Esophagus muscularis mucosa (tissue), 4 donors: ENCODE data around the gene OOSP1. TPM values are rescaled to one million over a fixed set of nuclear protein-coding genes. Genes with fewer than 3 reads are reported as not detected.

ENCODE experiments used
- DNase-seq: peaks from one replicate; pipeline ENCODE4 v3.0.0-alpha.2; 2017; ENCODE audit errors: extremely low spot score
- H3K27ac ChIP-seq, 4 donors: fragments of 200-600 bp; sonication (generic); replicated peaks in 1 of 4; 1 replicate in 3 of 4; 2 replicates in 1 of 4; pipeline ENCODE4 v1.5.1; 2016 to 2019; ENCODE audit warnings: mild to moderate bottlenecking in 1 of 4
- H3K27me3 ChIP-seq, 4 donors: fragments of 200-600 bp; sonication (generic); one replicate each; pipeline versions ENCODE4 v1.5.1 to v1.6.0; 2016 to 2019
- H3K36me3 ChIP-seq, 4 donors: fragments of 200-600 bp; sonication (generic); one replicate each; pipeline ENCODE4 v1.5.1; 2016 to 2019
- H3K4me1 ChIP-seq, 4 donors: fragments of 200-600 bp; sonication (generic); one replicate each; pipeline ENCODE4 v1.5.1; 2016 to 2019
- H3K4me3 ChIP-seq, 4 donors: fragments of 200-600 bp; sonication (generic); 1 replicate in 2 of 4; 2 replicates in 2 of 4; pipeline ENCODE4 v1.5.1; 2016 to 2019; ENCODE audit warnings: mild to moderate bottlenecking in 4 of 4, moderate library complexity in 1 of 4
- H3K9me3 ChIP-seq, 4 donors: fragments of 200-600 bp; sonication (generic); 1 replicate in 3 of 4; 2 replicates in 1 of 4; pipeline ENCODE4 v1.5.1; 2016 to 2019
- EP300 ChIP-seq: sonication (generic); formaldehyde crosslinking; IDR thresholded peaks from one replicate; pipeline ENCODE4 v1.6.1; 2017; ENCODE audit warnings: antibody characterized with exemption
- POLR2A ChIP-seq: fragments of 450-650 bp; IDR thresholded peaks from one replicate; pipeline ENCODE4 v1.6.1; 2017; ENCODE audit warnings: antibody characterized with exemption, moderate library complexity, mild to moderate bottlenecking, low read depth
- POLR2AphosphoS5 ChIP-seq, 2 donors: sonication (generic); formaldehyde crosslinking; IDR thresholded peaks; one replicate each; pipeline ENCODE4 v1.6.1; 2017; ENCODE audit warnings: antibody characterized with exemption in 2 of 2
- WGBS: methylation state at CpG from one replicate; pipeline ENCODE4 v1.1.5; 2018; 5-methylcytosine and 5-hydroxymethylcytosine counted together
- intact Hi-C: fragments of 100-400 bp; cut with DNase I; formaldehyde crosslinking; loops from one replicate; pipeline ENCODE4 v1.15.1; 2023
- total RNA-seq, 4 donors: library from RNA; depleted of rRNA; stranded (reverse); fragments of >200 nt; gene quantifications; one replicate each; pipeline versions ENCODE4 v1.1.0 to v1.2.1, GENCODE V29; 2016
- TF ChIP-seq, protein P1 (sequence below), 3 experiments: fragments of 200-600 bp in 2 of 3; fragments of 450-650 bp in 1 of 3; sonication (generic) in 2 of 3; IDR thresholded peaks; one replicate each; pipeline ENCODE4 v1.5.1; 2017 to 2019; ENCODE audit warnings: antibody characterized with exemption in 3 of 3, mild to moderate bottlenecking in 2 of 3, moderate library complexity in 1 of 3

OOSP1 gene
- total RNA-seq, 4 donors from 2014 or later: not detected

DNA sequence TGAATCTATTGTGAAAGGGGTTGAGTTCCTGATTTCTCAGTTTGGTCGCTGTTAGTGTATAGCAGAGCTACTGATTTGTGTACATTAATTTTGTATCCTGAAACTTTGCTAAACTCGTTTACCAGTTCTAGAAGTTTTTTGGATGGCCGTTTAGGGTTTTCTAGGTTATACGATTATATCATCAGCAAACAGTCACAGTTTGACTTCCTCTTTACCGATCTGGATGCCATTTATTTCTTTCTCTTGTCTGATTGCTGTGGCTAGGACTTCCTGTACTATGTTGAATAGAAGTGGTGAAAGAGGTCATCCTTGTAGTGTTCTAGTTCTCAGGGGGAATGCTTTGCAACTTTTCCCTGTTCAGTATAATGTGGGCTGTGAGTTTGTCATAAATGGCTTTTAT lies 54.2 kb downstream of the OOSP1 start:
- WGBS: 59% methylated on average over 5 of the region's 5 CpGs
- Histone ChIP-seq H3K36me3 (no peaks in the 10 kb centered on the region), H3K27ac (no peak overlapping the region), H3K4me3 (no peak overlapping the region), H3K27me3 (no peaks in the 10 kb centered on the region), H3K9me3 (peaks cover 0 to 12% (median 4%) of the 10 kb centered on the region in 4 donors), H3K4me1 (no peaks in the 10 kb centered on the region)
- no peak for DNase-seq
- intact Hi-C loops: no loop called here
- no peak for TF ChIP-seq POLR2AphosphoS5 (IDR thresholded peaks at IDR 0.05)

DNA sequence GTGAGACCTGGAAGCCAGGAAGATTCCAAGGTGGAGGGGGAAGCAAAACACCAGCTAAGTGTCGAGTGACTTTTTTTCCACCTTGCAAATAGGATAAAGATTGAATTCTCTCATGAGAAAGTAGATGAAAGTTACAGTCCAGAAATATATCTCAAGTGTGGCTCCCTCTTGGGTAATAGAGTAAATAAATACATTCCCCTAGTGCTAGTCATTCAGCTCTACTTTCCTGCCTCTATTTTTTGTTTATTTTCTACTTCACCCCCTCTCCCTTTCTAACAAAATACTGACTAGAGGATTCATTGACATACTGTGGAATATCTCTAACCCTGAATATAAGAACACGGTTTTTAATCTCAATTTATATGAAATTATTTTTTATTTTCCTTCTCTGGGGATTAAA lies 59.6 kb downstream of the OOSP1 start:
- intact Hi-C loops: no loop called here
- no peaks in the 10 kb centered on the region for H3K4me1 ChIP-seq
- H3K9me3 ChIP-seq: no peaks in the 10 kb centered on the region
- H3K36me3 ChIP-seq: no peaks in the 10 kb centered on the region
- DNase-seq: no peak
- WGBS: 79% methylated on average over 2 of the region's 2 CpGs
- H3K27me3 ChIP-seq: no peaks in the 10 kb centered on the region
- TF ChIP-seq EP300 (no peak), POLR2A (no peak)
- no peak overlapping the region for H3K27ac ChIP-seq
- H3K4me3 ChIP-seq: no peak overlapping the region

- H3K4me1 ChIP-seq: no peaks in the 10 kb centered on the region
- no peak overlapping the region for H3K4me3 ChIP-seq
- no peak for DNase-seq
- no peaks in the 10 kb centered on the region for H3K36me3 ChIP-seq
- TF ChIP-seq EP300 (no peak), POLR2AphosphoS5 (IDR thresholded peaks at IDR 0.05) (no peak), POLR2A (no peak)
- TF ChIP-seq, protein P1, sequence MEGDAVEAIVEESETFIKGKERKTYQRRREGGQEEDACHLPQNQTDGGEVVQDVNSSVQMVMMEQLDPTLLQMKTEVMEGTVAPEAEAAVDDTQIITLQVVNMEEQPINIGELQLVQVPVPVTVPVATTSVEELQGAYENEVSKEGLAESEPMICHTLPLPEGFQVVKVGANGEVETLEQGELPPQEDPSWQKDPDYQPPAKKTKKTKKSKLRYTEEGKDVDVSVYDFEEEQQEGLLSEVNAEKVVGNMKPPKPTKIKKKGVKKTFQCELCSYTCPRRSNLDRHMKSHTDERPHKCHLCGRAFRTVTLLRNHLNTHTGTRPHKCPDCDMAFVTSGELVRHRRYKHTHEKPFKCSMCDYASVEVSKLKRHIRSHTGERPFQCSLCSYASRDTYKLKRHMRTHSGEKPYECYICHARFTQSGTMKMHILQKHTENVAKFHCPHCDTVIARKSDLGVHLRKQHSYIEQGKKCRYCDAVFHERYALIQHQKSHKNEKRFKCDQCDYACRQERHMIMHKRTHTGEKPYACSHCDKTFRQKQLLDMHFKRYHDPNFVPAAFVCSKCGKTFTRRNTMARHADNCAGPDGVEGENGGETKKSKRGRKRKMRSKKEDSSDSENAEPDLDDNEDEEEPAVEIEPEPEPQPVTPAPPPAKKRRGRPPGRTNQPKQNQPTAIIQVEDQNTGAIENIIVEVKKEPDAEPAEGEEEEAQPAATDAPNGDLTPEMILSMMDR (IDR thresholded peaks at IDR 0.05): no peak
- H3K27me3 ChIP-seq: no peaks in the 10 kb centered on the region
- H3K27ac ChIP-seq: no peak overlapping the region
- intact Hi-C loops: no loop called here
- 51% methylated on average over 4 of the region's 4 CpGs for WGBS
- no peaks in the 10 kb centered on the region for H3K9me3 ChIP-seq
Measured at GRCh38 chr11:59999691-60000090, 61.5 kb downstream of the OOSP1 start.

GRCh38 chr11:60003729-60004128 lies 65.5 kb downstream of the OOSP1 start:
- no peaks in the 10 kb centered on the region for H3K36me3 ChIP-seq
- no peaks in the 10 kb centered on the region for H3K27me3 ChIP-seq
- no peak overlapping the region for H3K4me3 ChIP-seq
- no peak overlapping the region for H3K27ac ChIP-seq
- TF ChIP-seq EP300 (no peak), POLR2A (no peak), POLR2AphosphoS5 (IDR thresholded peaks at IDR 0.05) (no peak)
- TF ChIP-seq, protein P1 (IDR thresholded peaks at IDR 0.05): no peak
- WGBS: 75% methylated on average over 2 of the region's 2 CpGs
- DNase-seq: no peak
- no peaks in the 10 kb centered on the region for H3K4me1 ChIP-seq
- no peaks in the 10 kb centered on the region for H3K9me3 ChIP-seq
- intact Hi-C loops: no loop called here

GRCh38 chr11:60005360-60005759 lies 67.1 kb downstream of the OOSP1 start:
- 38% methylated on average over 1 of the region's 1 CpG for WGBS
- Histone ChIP-seq H3K4me3 (no peak overlapping the region), H3K27me3 (no peaks in the 10 kb centered on the region), H3K4me1 (no peaks in the 10 kb centered on the region), H3K36me3 (no peaks in the 10 kb centered on the region), H3K9me3 (no peaks in the 10 kb centered on the region), H3K27ac (no peak overlapping the region)
- no peak for DNase-seq
- intact Hi-C loops: no loop called here
- TF ChIP-seq, protein P1 (IDR thresholded peaks at IDR 0.05): no peak
- TF ChIP-seq EP300: no peak
- no peak for TF ChIP-seq POLR2A
- TF ChIP-seq POLR2AphosphoS5 (IDR thresholded peaks at IDR 0.05): no peak

Other genes with a start within 250 kb of the OOSP1 start
- gene OR10V1, start 224.6 kb upstream of the OOSP1 start, total RNA-seq: not detected
- gene STX3, start 183.1 kb upstream of the OOSP1 start, total RNA-seq: 10 to 100 TPM; 16.3 to 24.0 (median 22.3) TPM
- 10 to 100 TPM; 47.9 to 58.6 (median 52.1) TPM for gene MRPL16, start 127.7 kb upstream of the OOSP1 start, total RNA-seq
- gene CBLIF, start 92.9 kb upstream of the OOSP1 start, total RNA-seq: not detected
- under 1 TPM in 1 of 4 donors, not detected in 3; 0.66 TPM for gene TCN1, start 71.9 kb upstream of the OOSP1 start, total RNA-seq
- gene OOSP3, start 59.6 kb upstream of the OOSP1 start, total RNA-seq: not detected
- gene OOSP4A, start 25.6 kb downstream of the OOSP1 start, total RNA-seq: not detected
- not detected for gene OOSP4B, start 78.7 kb downstream of the OOSP1 start, total RNA-seq
- gene OOSP2, start 102.0 kb downstream of the OOSP1 start, total RNA-seq: not detected
- not detected for gene MS4A3, start 118.2 kb downstream of the OOSP1 start, total RNA-seq
- gene MS4A2, start 150.2 kb downstream of the OOSP1 start, total RNA-seq: 1 to 10 TPM in 3 of 4 donors, under 1 TPM in 1; 0.32 to 6.0 (median 2.6) TPM
- 100 to 1,000 TPM in 1 of 4 donors, 10 to 100 TPM in 3; 47.4 to 143 (median 58.3) TPM for gene MS4A6A, start 244.7 kb downstream of the OOSP1 start, total RNA-seq